GM23338 (cell line): Measurements from ENCODE around the gene NTM.

Source experiments
- CREB1 ChIP-seq: fragments of 250-450 bp; sonication (Bioruptor Pico); IDR thresholded peaks from 2 replicates; pipeline ENCODE4 v1.5.0; 2020; ENCODE audit warnings: low read depth, mild to moderate bottlenecking, moderate library complexity
- EZH2 ChIP-seq: fragments of 200-600 bp; sonication (generic); IDR thresholded peaks from one replicate; pipeline ENCODE4 v1.8.0; 2017; ENCODE audit warnings: antibody characterized with exemption, mild to moderate bottlenecking, low read depth; ENCODE audit not compliant: unreplicated experiment
- EZH2phosphoT487 ChIP-seq: fragments of 200-600 bp; sonication (generic); IDR thresholded peaks from one replicate; pipeline ENCODE4 v1.8.1; 2018; ENCODE audit warnings: antibody characterized with exemption; ENCODE audit not compliant: unreplicated experiment
- JUNB ChIP-seq: IDR thresholded peaks from one replicate; pipeline ENCODE4 v1.6.1; 2016; ENCODE audit warnings: antibody characterized with exemption; ENCODE audit not compliant: unreplicated experiment
- NANOG ChIP-seq: IDR thresholded peaks from 2 replicates; pipeline ENCODE4 v1.6.1; 2016; ENCODE audit warnings: antibody characterized with exemption, borderline replicate concordance
- POLR2AphosphoS5 ChIP-seq: IDR thresholded peaks from 2 replicates; pipeline ENCODE4 v1.6.1; 2016; ENCODE audit warnings: antibody characterized with exemption, low read depth
- STAT1 ChIP-seq: IDR thresholded peaks from one replicate; pipeline ENCODE4 v1.6.1; 2016; ENCODE audit warnings: antibody characterized with exemption; ENCODE audit not compliant: unreplicated experiment
- ZNF114 ChIP-seq: fragments of 250-450 bp; sonication (Bioruptor Pico); IDR thresholded peaks from 2 replicates; pipeline ENCODE4 v1.5.0; 2020; ENCODE audit warnings: mild to moderate bottlenecking, moderate library complexity
- TF ChIP-seq, protein P1 (sequence below), 2 experiments: fragments of 200-600 bp in 1 of 2; sonication (generic) in 1 of 2; conservative IDR thresholded peaks; 2 replicates each; pipeline versions ENCODE4 v1.5.1 to v1.6.1; 2016 to 2017; ENCODE audit warnings: antibody characterized with exemption in 2 of 2, low read depth in 2 of 2, mild to moderate bottlenecking in 2 of 2, moderate library complexity in 1 of 2
- TF ChIP-seq, protein P2 (sequence below): IDR thresholded peaks from 2 replicates; pipeline ENCODE4 v1.6.1; 2016; ENCODE audit warnings: antibody characterized with exemption
- TF ChIP-seq, protein P3 (sequence below): IDR thresholded peaks from one replicate; pipeline ENCODE4 v1.6.1; 2018; ENCODE audit warnings: antibody characterized with exemption; ENCODE audit not compliant: unreplicated experiment

DNA sequence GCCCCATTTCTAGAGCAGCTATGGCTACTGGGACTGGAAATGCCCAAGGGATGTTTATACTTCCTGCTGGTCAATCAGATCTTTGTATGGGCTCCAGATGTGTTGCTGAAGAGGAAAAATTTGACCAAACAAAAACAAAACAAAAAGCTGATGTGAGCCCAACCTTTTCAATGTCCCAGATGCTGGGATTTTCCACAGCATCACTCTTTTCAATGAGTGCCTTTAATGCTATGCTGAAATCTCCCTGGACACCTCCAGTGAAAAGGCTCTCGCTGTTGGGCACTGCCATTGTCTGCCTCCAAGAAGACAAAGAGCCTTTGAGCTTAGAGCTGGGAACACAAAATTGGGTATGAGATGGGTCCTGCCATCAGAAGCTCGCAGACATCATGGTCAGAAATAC is 671.9 kb downstream of the NTM start:
- TF ChIP-seq, protein P1, sequence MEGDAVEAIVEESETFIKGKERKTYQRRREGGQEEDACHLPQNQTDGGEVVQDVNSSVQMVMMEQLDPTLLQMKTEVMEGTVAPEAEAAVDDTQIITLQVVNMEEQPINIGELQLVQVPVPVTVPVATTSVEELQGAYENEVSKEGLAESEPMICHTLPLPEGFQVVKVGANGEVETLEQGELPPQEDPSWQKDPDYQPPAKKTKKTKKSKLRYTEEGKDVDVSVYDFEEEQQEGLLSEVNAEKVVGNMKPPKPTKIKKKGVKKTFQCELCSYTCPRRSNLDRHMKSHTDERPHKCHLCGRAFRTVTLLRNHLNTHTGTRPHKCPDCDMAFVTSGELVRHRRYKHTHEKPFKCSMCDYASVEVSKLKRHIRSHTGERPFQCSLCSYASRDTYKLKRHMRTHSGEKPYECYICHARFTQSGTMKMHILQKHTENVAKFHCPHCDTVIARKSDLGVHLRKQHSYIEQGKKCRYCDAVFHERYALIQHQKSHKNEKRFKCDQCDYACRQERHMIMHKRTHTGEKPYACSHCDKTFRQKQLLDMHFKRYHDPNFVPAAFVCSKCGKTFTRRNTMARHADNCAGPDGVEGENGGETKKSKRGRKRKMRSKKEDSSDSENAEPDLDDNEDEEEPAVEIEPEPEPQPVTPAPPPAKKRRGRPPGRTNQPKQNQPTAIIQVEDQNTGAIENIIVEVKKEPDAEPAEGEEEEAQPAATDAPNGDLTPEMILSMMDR (conservative IDR thresholded peaks at IDR 0.05; ENCODE audit: low read depth in 2 of 2), result no peak
- TF ChIP-seq EZH2 (no peak), ZNF114 (CRISPR knock-in tag) (no peak), JUNB (no peak), EZH2phosphoT487 (no peak), POLR2AphosphoS5 (no peak), CREB1 (CRISPR knock-in tag) (no peak), STAT1 (no peak), NANOG (no peak)
- TF ChIP-seq, protein P2, sequence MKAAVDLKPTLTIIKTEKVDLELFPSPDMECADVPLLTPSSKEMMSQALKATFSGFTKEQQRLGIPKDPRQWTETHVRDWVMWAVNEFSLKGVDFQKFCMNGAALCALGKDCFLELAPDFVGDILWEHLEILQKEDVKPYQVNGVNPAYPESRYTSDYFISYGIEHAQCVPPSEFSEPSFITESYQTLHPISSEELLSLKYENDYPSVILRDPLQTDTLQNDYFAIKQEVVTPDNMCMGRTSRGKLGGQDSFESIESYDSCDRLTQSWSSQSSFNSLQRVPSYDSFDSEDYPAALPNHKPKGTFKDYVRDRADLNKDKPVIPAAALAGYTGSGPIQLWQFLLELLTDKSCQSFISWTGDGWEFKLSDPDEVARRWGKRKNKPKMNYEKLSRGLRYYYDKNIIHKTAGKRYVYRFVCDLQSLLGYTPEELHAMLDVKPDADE, result no peak
- TF ChIP-seq, protein P3, sequence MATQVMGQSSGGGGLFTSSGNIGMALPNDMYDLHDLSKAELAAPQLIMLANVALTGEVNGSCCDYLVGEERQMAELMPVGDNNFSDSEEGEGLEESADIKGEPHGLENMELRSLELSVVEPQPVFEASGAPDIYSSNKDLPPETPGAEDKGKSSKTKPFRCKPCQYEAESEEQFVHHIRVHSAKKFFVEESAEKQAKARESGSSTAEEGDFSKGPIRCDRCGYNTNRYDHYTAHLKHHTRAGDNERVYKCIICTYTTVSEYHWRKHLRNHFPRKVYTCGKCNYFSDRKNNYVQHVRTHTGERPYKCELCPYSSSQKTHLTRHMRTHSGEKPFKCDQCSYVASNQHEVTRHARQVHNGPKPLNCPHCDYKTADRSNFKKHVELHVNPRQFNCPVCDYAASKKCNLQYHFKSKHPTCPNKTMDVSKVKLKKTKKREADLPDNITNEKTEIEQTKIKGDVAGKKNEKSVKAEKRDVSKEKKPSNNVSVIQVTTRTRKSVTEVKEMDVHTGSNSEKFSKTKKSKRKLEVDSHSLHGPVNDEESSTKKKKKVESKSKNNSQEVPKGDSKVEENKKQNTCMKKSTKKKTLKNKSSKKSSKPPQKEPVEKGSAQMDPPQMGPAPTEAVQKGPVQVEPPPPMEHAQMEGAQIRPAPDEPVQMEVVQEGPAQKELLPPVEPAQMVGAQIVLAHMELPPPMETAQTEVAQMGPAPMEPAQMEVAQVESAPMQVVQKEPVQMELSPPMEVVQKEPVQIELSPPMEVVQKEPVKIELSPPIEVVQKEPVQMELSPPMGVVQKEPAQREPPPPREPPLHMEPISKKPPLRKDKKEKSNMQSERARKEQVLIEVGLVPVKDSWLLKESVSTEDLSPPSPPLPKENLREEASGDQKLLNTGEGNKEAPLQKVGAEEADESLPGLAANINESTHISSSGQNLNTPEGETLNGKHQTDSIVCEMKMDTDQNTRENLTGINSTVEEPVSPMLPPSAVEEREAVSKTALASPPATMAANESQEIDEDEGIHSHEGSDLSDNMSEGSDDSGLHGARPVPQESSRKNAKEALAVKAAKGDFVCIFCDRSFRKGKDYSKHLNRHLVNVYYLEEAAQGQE, result no peak
